HG02852 (cell line): Measurements from ENCODE around the gene KANSL2.
"Not testable (repeated sequence)": the region's sequence is repeated elsewhere in the genome, so short reads cannot be mapped to it uniquely, and the experiment has no call there.

Source experiments
- ATAC-seq: cut with Tn5 transposase; IDR thresholded peaks from one replicate; pipeline ENCODE4 v1.9.1; 2021; ENCODE audit warnings: mild to moderate bottlenecking, moderate library complexity; ENCODE audit not compliant: unreplicated experiment

Gene KANSL2

DNA sequence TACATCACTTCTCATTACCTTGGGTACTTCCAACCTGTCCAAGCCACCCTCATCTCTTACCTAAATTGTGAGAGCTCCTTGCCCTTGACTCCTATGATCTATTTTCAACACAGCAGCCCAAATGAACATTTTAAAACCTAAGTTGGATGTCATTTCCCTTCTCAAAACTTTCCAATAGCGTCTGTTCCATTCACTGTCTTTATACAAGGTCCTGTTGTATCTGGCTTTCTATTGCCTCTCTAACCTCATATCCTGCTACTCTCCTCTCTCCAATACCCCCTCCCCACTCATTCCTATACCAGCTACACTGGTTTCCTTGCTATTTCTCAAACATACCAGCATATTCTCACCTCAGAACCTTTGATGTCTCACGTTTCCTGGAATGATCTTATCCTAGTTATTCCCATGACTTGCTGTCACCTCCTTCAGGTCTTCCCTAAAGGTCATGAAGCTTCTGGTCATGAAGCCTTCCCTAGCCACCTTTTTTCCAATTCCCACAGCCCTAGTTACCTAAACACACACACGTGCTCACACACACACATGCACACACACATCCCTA lies 4.1 kb upstream of the KANSL2 start:
- no peak for ATAC-seq

DNA sequence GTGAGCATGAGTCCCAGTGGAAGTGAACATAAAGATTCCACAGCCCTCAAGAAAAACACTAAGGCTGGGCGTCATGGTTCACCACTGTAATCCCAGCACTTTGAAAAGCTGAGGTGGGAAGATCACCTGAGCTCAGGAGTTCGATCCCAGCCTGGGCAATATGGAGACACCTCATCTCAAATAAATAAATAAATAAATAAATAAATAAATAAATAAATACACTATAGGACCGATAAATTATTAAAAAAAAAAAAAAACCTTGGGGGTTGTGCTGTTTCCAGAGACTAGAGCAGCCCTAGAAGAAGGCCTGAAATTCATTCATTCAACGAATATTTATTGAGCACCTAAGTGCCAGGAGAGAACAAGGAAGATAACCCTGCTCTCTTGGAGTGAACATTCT lies 1.5 kb upstream of the KANSL2 start:
- ATAC-seq, result no peak

DNA sequence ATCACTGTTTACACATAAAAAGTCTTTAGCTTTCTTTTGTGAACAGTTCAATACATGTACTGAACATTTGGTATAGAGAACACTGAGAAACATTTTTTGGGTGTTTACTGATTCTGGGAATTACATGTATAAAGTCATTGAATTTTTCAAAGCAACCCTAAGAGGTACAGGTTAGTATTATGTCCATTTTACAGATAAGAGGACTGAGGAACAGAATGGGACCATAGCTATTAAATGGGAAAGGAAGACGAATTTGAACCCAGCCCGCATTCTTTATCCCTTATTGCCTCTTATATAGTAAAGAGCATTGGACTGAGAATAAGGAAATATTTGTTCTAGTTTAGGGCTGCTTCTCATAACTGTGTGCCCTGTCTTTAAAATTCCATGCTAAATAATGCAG lies 889 bp upstream of the KANSL2 start:
- ATAC-seq, result no peak

DNA sequence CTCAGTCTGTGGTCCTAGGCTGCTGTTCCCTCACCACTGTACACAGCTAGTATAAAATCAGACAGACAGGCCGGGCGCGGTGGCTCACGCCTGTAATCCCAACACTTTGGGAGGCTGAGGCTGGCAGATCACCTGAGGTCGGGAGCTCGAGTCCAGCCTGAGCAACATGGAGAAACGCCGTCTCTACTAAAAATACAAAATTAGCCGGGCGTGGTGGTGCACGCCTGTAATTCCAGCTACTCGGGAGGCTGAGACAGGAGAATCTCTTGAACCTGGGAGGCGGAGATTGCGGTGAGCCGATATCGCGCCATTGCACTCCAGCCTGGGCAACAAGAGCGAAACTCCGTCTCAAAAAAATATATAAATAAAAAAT lies 481 bp upstream of the KANSL2 start:
- peak; percentile 5 for ATAC-seq

DNA sequence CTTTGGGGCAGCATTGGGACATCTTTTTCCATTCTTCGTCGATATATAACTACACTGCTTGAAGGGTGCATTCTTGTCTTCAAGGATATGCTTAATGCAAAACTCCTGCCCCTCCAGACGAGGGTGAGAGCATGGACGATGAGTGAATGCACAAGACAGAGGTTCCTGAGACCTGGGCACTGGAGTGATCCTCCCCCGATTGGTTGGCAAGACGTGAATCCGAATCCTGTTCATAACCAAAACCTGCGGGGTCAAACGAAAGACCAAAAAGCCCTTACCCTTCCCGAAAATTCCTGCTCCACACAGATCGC lies 684 bp downstream of the KANSL2 start:
- ATAC-seq, result no peak

DNA sequence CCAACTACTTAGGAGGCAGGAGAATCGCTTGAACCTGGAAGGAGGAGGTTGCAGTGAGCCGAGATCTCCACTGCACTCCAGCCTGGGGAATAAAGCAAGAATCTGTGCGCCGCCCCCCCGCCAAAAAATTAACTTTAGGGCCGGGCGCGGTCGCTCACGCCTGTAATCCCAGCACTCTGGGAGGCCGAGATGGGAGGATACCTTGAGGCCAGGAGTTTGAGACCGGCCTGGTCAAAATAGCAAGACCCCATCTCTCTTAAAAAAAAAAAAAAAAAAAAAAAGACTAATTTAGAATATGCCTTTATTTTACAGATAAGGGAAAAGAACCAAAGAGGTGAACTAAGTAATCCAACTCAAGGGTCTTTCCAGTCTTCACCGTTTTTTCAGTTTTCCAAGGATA lies 1.2 kb downstream of the KANSL2 start:
- ATAC-seq, result no peak

DNA sequence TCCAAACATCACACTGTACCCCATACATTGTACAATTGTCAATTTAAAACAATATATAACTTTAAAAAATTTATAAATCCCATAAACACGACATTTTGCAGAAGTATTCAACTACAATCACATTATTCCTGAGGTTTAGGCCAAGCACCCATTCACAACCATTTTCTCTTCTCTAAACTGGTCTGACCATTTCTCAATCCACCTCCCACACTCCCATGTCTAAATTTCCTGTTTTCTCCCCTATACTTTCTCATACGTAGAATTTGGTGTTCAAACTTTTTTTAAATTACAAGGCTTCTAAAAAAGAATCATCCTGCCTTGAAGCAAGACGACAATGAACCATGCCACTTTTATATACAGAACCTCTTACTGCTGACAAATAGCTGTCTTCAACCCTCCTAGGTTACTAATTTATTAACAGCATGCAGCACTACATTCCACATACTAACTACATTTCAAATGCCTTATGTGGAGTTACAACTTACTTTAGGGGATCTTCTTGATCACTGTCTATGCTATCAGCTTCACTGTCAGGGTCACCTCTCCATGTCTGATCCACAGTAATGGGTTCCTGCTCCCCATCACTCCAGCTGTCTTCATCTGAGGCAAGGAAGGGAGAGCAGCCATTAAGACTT lies 3.4 kb downstream of the KANSL2 start:
- ATAC-seq, result no peak

DNA sequence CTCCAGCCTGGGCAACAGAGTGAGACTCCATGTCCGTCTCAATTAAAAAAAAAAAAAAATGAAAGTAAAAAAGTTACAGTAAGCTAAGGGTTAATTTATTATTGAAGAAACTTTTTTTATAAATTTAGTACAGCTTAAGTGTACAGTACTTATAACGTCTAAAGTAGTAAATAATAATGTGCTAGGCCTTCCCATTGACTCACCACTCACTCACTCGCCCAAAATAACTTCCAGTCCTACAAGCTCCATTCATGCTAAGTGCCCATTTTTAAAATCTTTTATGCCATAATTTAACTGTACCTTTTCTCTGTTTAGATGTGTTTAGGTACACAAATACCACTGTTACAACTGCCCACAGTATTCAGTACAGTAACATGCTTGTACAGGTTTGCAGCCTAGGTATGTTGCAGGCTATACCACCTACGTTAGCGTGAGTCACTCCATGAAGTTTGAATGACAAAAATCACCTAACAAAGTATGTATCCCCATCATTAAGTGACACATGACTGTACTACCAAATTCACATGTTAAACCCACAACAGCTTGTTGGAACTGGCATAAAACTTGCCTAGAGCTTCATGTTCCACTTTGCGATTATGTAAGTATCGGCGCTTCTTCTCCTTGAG lies 10.7 kb downstream of the KANSL2 start:
- ATAC-seq, result no peak

DNA sequence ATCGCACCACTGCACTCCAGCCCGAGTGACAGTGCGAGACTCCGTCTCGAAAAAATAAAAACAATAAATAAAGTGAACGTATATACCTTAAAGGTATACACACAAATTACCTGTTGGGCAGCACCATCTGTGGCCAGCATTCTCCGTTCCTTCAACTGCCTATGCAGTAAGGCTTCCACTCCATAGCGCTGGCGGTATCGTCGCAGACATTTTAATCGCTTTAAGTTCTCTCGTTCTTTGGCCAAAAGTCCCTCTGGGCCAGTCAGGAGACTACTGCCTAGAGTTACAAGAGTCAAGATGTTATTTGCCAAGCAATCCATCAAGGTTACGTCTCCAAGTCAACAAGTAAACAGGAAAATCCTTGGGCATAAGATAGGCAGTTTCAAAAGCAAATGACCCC lies 13.0 kb downstream of the KANSL2 start:
- ATAC-seq, result no peak

DNA sequence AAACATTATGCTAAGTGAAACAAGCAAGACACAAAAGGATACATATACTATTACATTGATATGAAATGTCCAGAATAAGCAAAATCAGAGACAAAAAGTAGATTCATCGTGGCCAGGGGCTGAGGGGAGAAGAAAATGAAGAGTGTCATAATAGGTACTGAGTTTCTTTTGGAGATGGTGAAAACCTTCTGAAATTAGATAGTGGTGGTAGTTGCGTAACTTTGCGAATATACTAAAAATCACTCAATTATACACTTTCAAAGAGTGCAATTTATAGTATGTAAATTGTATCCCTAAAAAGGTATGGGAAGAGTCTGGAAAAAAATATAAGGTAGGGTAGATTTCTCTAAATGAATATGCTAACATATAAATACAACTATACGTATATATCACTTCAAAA lies 22.2 kb downstream of the KANSL2 start:
- no peak for ATAC-seq

DNA sequence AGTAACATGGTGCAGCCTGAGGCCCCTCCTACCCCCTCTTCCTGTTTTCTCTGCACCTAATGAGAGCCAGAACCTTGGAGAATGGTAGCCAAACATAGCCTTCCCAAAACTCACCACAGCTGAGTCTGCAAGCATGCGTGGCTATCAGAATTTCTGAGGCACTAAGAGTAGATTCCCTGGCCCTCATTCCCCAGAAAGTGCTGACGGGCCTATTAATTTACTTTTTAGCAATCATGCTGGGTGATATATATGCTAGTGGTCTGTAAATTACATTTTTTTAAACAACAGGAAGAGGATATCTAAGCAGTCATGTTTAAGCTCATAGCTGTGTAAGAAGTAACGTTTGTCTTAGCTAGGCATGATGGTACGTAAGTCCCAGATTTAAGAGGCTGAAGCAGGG lies 30.4 kb downstream of the KANSL2 start:
- ATAC-seq, result no peak

DNA sequence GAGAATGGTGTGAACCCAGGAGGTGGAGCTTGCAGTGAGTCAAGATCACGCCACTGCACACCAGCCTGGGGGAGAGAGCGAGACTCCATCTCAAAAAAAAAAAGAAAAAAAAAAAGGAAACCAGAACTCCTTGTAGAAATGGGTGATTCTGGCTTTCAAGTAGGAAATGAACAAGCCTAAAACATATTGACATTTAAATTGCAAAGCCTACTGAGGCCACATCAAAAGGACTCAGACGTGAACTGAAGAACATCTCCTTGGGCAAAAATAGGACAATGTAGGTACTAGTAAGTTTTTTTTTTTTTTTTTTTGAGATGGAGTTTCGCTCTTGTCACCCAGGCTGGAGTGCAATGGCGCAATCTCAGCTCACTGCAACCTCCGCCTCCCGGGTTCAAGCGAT lies 36.7 kb downstream of the KANSL2 start:
- ATAC-seq, result not testable (repeated sequence)

DNA sequence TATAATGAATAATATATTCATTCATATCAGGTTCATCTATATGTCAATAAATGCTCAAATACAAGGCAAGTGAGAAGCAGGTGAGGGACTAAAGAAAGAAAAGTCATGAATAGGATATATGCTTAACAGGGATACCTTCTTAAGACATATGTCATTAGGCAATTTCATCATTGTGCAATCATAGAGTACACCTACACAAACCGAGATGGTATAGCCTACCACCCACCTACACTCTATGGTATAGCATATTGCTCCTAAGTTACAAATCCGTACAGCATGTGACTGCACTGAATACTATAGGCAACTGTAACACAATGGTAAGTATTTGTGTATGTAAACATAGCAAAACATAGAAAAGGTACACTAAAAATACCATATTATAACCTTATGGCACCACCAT lies 39.0 kb downstream of the KANSL2 start:
- ATAC-seq, result no peak

DNA sequence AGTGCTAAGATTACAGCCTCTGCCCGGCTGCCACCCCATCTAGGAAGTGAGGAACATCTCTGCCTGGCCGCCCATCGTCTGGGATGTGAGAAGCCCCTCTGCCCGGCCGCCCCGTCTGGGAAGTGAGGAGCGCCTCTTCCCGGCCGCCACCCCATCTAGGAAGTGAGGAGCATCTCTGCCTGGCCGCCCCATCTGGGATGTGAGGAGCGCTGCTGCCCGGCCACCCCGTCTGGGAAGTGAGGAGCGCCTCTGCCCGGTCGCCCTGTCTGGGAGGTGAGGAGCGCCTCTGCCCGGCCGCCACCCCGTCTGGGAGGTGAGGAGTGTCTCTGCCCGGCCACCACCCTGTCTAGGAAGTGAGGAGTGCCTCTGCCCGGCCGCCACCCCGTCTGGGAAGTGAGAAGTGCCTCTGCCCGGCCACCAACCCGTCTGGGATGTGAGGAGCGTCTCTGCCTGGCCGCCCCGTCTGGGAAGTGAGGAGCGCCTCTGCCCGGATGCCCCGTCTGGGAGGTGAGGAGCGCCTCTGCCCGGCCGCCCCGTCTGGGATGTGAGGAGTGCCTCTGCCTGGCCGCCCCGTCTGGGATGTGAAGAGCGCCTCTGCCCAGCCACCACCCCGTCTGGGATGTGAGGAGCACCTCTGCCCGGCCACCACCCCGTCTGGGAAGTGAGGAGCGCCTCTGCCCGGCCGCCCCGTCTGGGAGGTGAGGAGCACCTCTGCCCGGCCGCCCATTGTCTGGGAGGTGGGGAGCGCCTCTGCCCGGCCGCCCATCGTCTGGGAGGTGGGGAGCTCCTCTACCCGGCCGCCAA lies 40.1 kb downstream of the KANSL2 start:
- ATAC-seq, result not testable (repeated sequence)

DNA sequence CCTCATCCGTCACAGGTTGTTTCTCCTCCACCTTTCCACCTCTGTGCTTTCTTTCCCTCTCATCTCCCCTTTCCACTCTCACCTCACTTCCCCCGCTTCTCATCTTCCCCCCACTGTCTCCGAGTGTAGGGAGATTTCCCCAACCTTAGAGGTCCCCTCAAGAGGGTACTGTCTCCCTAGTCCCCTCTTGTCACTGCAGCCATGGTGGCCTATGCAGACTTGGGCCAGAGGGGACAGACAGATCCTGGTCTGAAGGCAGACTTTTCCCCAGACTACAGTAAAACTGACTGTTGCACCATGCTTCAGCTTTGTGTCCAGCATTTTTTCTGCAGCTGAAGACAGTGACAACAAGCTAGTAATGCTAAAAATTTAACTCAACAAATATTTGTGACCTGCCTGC lies 41.2 kb downstream of the KANSL2 start:
- no peak for ATAC-seq

DNA sequence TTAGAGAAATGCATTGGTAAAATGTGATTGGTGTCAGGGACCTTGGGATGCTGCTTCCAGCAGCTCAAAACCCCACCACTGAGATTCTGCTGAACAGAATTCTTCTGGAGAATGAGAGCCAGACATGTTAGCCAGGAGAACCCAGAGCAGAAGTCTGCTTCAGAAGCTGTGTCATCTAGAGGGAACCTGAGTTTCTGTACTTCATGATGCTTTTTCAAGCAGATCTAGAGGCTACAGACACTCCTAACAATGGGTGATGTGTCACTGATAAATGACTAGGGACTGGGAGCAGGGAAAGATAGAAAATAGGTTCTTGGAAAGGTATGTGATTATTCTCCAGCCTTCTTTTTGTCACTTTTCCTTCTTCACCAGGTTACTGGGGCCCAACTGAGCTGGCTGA lies 41.6 kb downstream of the KANSL2 start:
- ATAC-seq, result no peak

DNA sequence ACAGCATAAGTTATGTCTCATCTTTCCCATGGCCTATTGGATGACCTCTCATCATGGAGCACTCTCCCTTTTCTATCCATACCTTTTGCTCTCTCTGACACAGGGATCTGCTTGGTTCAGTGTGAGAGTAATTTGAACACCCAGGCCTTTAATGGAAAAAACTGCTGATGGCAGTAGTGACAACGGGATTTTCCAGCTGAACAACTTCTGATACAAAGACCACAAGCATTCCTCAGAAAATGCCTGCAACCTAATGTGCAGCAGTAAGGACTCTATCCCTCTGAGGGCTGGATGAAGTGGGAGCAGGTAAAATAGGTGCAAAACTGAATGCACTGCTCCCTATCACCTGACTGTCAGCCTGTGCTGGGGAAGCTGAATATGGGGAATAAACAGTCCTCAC lies 51.0 kb downstream of the KANSL2 start:
- no peak for ATAC-seq

DNA sequence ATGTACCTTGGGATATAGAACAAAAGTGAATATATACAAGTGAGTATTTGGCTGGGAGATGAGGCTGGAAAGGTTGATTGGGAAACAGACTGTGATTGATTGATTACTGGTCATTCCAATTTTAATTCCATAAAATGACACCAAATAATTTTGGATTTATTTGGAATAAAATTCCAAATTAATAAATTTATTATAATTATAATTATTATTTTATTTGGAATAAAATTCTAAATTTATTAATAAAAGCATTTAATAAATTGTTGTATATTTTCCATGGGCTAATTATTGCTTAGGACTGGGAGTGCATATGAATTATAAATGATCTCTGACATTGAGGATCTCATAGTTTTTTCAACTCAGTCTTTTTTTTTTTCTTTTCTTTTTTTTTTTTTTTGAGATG lies 51.7 kb downstream of the KANSL2 start:
- ATAC-seq, result no peak

DNA sequence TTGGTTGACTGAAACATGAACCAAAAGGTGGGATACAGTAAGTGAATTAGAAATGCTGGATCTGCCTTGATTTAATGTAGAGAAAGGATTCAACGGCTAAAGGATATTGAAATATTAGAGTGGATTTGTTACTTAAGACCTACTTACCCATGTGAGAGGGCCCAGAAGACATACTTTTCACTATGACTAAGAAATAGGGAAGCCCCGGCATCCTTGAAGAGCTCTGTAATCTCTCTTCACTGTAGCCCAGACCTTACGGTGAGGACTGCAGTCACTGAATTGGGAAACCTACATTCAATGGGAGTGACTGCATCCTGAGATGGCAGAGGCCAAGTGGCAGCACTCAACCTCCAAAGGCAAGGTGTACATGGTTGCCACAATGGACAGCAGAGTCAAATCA lies 52.5 kb downstream of the KANSL2 start:
- no peak for ATAC-seq

DNA sequence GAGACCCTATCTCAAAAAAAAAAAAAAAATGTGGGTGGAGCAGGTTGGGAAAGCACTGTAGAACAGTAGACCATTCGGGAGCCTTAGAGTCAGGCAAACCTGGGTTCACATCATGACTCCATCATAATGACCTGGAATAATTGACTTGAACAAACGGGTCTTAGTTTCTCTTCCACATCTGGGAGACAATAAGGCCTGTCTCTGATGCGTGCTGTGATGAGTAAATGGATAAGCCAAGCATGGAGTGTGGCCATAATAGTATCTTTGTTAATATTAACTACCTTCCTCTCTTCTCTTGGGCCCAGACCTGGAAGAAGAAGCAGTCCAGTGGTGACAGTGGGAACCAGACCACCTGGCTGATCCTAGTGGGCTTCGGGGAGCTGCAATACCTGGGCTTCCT lies 54.5 kb downstream of the KANSL2 start:
- ATAC-seq, result no peak

DNA sequence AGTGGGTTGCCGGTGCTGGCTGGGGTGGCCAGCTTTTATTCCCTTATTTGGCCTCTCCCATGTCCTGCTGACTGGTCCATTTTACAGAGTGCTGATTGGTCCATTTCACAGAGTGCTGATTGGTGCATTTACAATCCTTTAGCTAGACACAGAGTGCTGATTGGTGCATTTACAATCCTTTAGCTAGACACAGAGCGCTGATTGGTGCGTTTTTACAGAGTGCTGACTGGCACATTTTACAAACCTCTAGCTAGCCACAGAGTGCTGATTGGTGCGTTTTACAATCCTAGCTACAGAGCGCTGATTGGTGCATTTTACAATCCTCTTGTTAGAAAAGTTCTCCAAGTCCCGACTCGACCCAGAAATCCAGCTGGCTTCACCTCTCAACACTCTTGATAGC lies 59.0 kb downstream of the KANSL2 start:
- not testable (repeated sequence) for ATAC-seq

DNA sequence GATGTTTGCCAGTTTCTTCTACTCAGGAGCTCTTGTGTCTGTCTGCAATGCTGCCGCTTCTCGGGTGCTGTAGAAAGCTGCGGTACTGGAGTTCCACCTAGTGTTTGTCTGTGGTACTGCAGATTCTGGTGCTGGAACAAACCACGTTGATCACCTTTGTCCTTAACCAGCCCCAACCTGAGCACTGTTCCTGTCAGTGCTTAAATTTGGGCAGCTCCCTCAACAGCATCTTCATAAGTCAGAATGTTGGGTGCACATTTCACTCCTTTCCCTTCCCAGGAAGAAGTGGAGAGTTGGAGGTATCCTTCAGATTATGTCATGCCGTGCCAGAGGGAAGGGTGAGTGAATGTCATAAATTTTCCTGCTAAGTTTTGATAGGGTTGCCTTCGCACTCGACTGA lies 63.5 kb downstream of the KANSL2 start:
- ATAC-seq, result no peak
